ENCODE results near the gene AVEN.

GRCh38 chr15:34078900-34079299 lies 39.9 kb upstream of the AVEN start:
- TF ChIP-seq CTCF (IDR thresholded peaks at IDR 0.05) (no peak), POLR2A (IDR thresholded peaks at IDR 0.05) (no peak)

All from right lobe of liver (tissue), 4 donors.